ENCODE data around the gene SERPINH1.

SERPINH1 gene

DNA sequence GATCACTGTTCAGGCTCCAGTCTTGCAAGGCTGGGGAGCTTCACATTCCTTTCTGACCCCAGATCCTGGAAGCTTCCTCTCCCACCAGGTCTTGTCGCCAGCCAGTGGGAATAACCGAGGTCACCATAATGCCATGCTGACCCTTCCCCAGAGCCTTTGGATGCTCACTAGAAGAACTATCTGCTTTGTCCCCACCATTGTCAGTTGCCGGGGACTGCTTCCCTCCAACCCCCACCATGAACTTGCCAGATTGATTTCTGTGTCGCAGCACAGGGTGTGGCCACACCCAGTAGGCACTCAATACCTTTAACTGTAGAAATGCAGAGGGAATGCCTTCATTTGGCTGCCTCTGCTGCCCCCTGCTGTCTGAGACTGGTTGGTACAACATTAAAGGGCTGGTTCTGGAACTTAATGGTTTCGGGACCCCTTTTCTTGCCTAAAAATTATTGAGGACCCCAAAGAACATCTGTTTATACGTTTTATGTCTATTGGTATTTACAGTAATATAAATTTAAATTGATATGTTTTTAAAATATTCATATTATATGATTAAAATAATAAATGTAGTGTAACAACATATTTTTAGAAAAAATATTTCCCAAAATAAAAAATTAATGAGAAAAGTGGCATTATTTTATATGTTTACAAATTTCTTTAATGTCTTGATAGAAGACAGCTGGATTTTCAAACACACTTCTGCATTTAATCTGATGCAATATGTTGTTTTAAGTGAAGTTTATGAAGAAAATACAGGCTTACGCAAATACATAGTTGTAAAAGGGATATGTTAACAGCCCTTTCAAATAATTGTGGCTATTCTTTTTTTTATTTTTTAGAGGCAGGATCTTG is 29.6 kb upstream of the SERPINH1 start:
- peak; percentile 59 to 72 for DNase-seq (ENCODE audit: low read depth in 2 of 2)

DNA sequence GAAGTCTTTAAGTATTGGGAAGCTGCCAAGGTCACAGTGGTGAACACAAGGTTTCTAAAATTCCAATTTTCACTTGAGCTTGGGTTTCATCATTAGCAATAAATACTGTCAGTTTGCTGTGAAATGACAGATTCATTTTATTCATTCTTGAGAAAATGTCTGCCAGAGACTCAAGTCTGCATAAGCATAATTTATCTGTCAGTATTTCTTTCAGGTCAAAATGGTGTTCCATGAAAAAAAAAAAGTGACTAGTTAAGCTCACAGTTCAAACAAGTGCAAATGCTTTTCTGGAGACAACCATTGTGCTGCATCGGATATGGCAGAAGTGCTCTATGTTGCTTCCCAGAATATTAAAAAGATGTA is 28.2 kb upstream of the SERPINH1 start:
- no peak for DNase-seq (ENCODE audit: low read depth in 2 of 2)

DNA sequence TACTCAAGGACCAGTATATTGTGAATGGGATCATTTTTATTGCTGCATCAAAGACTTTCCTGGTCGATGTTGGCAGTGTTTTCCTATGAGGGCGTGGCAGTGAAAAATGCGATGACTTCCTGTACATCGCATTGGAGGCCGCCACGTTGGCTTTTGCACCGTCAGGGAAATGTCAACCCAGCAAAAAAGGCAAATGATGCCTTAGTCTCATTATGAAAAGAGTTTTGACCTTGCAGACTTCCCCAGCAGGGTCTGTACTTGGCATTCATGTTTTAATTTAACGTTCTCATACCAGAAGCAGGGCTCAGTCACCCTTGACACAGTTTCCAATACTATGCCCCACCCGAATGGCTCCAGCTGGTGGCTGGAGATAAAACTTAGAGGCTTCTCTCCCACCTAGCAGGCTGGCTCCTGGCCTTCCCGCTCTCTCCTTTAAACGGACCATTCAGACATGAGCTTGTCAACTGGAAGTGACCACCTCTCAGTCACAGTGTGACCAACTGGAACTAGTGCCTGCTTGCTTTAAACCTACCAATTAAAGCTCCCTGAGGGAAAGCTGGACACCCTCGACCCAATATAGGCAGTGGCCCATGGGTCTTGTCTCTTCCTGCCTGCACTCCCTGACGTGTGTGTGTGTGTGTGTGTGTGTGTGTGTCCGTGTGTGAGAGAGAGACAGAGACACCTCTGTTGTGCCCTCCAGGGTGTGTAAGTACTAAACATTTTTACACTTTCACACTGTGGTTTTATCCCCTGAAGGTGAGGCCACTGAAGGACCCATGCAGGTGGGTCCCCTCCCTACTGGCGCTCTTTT is 27.6 kb upstream of the SERPINH1 start:
- no peak for DNase-seq (ENCODE audit: low read depth in 2 of 2)

DNA sequence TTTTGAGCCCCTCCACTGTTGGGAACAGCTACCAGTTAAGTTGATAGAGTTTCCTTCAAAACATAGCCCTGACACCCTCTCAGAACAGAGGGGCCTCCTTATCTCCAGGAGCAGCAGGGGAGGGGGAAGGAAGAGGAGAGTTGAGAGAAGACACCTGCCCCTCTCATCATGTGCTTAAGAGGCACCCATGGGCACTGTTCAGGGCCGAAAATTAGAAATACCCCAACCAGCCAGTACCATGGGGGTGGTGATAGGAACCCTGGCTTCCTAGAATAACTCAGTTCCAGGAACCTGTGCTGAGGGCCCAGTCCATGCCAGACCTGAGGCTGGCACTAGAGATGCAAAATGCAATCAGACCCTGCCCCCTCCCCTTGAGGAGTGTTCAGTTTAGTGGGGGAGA is 27.0 kb upstream of the SERPINH1 start:
- DNase-seq (ENCODE audit: low read depth in 2 of 2): no peak

DNA sequence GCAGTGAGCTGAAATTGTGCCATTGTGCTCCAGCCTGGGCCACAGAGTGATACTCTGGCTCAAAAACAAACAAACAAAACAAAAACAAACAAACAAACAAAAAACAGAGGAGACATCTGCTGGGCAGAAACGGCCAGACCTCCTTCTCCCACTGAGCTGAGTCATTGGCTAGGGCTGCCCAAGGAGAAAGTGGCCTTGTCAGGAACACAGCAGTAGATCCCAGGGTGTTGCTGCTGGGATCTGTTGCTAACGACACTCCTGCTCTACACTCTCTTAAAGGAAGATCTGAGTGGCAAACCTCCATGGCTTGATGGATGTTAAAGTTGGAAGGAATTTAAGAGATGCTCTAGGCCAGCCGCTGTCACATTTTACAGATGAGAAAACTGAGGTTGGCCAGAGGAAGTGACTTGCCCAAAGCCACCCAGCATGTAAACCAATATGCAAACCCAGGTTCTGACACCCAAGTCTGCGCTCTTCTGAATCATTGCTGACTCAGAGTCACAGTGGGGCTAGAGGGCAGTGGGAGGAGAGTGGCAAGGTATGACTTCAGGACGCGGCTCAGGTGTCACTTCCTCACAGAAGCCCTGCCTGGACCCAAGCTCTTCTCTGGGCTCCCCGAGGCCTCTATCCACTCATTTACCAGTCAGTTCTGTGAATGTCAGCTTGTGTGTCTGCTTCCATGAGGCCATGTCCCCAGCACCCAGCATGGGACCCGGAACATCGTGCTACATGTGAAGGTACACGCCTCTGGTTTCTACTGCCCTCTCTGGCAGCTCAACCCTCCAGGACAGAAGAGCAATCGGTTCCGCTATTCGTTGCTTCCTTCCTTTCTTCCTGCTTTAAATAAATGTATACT is 25.0 kb upstream of the SERPINH1 start:
- peak; percentile 44 to 67 for DNase-seq (ENCODE audit: low read depth in 2 of 2)

DNA sequence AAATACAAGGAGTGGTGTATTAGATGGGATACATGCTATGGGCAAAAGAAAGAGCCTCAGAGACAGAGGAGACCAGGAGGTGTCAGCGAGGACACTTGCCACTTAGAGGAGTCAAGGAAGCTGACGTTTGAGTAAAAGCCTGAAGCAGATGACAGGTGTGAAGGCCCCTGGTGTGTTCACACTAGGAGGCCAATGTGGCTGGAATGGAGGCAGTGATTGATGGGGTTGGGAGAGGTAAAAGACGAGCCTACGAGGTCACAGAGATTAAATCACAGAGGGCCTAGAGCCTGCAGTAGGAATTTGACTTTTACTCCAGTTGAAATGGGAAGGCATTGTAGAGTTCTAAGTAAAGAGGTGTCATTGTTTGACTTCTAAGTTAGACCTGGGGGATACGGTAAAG is 24.3 kb upstream of the SERPINH1 start:
- no peak for DNase-seq (ENCODE audit: low read depth in 2 of 2)

DNA sequence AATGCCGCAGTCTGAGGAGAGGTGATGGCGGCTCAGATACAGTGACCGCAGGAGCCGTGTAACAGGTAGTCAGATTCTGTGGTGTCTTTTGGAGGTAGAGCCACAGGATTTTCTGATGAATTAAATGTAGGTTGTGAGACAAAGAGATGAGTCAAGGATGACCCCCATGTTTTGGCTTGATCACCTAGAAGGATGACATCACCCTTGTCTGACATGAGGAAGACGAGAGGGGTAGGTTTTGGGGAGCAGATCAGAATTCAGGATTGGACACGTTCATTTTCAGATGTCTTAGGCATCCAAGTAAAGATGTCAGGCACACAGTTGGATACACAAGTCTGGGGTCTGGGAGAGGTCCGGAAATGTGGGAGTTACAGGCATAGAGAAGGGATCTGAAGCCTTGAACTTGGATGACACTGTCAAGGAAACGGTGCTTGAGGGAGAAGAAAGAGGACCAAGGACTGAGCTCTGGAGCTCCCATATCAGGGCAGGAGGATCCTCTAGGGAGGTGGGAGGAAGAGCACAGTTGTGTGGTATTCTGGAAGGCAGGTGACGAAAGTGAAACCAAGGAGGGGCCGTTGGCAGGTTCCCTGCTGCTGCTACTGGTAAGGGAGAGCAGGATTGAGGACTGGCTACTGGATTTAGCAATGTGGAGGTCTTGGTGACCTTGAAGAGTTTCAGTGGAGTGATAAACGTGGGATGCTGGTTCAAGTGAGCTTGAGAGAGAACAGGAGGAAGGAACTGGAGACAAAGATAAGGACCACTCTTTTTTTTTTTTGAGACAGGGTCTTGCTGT is 23.7 kb upstream of the SERPINH1 start:
- no peak for DNase-seq (ENCODE audit: low read depth in 2 of 2)

DNA sequence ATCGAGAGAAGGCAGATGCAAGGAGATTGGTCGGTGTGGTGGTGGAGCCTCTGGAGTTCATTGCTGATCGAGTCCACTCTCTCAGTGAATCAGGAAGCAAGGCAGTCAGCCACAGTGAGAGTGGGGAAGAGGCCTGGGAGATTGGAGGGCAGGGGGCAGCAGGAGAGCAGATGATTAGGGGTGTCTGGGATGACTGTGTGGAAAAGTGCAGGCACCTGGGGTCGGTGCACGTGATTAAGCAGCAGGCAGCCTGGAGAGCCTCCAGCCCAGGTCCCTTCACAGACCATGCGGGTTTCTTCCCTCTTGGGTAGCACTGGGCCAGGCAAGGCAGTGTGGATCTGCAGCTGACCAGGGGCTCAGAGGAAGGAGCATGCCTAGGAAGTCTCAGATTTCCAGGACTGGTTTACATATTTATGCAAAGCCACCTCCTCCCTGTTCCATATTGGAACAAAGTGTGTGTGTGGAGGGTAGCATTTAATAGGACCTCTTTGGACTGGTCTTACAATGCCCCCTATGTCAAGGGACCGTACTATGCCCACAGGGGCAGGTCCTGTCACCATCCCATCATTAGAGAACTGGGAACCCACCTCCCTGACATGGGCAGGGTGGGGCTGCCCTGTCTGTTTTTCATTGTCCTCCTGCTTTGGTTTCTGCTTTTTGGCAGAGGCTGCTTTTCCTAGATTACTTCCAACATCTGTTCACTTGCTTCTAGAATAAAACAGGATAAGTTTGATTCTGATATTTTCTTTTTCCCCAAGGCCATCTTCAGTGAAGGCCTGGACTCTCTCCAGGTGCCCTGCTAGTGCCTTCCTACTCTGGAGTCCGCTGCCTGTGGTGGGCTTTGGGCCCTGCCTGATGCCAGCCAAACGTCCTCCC is 22.4 kb upstream of the SERPINH1 start:
- no peak for DNase-seq (ENCODE audit: low read depth in 2 of 2)

DNA sequence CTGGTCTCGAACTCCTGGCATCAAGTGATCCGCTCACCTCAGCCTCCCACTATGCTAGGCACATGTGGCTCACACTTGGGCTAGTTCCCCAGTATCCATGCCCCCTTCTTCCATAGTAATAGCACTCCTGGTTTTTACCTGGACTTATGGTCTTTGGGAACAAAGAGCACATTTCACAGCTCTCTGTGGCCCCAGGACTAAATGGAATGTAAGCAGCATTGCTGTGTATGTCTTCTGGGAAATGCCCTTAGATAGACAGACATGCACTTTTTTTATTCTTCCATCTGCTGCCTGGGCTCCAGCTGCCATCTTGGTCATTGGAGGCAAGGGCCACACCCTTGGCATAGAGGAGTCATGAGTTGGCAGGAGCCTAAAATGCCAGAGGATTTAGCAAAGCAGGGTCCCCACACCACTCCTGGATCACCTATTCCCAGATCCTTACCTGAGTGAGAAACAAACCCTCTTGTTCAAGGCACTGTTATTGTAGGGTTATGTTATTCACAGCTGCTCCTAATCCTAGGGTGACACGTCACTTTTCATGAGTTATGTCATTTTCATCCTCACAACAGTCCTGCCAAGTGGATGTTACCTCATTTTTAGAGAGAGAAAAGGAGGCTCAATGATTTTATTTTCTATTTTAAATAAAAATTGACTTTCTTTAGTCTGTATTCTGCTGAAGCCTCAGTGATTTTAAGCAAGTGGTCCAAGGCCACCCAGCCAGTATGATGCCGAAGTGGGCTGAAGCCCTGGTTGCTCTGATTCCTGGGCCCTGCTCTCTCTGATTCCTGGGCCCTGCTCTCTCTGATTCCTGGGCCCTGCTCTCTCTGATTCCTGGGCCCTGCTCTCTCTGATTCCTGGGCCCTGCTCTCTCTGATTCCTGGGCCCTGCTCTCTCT is 20.6 kb upstream of the SERPINH1 start:
- DNase-seq (ENCODE audit: low read depth in 2 of 2): no peak

DNA sequence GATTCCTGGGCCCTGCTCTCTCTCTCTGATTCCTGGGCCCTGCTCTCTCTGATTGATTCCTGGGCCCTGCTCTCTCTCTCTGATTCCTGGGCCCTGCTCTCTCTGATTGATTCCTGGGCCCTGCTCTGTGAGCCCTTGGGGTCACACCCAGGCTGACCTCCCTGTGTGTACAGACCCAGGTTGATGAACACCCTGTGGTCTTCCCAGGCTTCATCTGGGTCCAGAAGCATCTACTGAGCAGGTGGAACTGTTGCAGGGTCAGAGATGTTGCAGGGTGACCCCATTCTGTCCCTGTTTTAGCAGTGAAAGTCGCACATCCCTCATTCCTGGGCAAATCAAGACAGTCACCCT is 20.0 kb upstream of the SERPINH1 start:
- no peak for DNase-seq (ENCODE audit: low read depth in 2 of 2)

DNA sequence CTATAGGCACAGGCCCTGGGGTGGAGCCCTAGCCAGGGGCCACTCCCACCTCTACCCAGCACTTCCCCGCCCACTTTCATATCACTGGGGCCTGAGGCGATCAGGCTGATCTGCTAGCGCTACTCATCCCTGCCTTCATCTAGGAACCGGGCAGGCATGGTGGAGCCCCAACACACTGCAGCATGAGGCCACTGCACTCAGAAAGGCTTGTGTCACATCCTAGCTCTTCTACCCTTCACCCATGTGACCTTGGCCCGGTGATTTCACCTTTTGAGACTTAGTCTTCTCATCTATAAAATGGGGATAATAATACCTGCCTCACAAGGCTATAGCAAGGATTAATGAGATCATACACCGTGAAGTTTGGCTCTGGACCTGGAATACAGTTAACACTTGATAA is 18.2 kb upstream of the SERPINH1 start:
- no peak for DNase-seq (ENCODE audit: low read depth in 2 of 2)

DNA sequence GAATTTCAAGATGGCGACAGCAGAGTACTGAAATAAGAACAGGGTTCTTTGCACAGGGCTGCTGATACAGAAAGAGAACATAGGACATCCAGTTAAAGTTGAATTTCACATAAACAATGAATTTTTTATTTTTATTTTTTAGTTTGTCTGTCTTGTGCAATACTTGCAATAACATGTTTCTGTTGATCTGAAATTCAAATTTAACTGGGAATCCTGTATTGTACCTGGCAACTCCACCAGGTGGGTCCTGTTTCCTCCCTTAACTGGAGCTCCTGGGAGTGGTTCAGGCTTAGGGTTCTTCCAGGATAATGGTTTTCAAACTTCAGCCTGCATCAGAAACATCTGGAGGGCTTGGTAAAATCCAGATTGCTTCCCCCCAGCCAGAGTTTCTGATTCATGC is 14.9 kb upstream of the SERPINH1 start:
- no peak for DNase-seq (ENCODE audit: low read depth in 2 of 2)

DNA sequence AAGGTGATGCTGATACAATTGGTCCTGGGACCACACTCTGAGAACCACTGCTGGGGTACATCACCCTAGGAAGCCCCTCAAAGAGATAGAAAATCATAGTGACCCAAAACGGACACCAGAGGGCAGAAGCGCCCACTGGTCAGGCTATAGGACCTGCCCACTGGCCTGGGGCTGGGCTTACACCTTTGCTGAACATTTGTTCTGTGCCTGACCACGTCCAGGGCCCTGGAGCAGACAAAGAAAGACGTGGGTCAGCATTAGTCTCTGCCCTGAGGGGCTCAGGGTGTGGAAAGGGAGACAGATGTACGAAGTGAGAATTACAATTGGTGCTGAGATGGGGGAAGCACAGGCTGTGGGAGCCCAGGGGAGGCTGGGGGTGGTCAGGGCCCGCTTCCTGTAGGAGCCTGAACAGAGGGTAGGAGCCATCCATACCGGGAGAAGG is 14.4 kb upstream of the SERPINH1 start:
- no peak for DNase-seq (ENCODE audit: low read depth in 2 of 2)

DNA sequence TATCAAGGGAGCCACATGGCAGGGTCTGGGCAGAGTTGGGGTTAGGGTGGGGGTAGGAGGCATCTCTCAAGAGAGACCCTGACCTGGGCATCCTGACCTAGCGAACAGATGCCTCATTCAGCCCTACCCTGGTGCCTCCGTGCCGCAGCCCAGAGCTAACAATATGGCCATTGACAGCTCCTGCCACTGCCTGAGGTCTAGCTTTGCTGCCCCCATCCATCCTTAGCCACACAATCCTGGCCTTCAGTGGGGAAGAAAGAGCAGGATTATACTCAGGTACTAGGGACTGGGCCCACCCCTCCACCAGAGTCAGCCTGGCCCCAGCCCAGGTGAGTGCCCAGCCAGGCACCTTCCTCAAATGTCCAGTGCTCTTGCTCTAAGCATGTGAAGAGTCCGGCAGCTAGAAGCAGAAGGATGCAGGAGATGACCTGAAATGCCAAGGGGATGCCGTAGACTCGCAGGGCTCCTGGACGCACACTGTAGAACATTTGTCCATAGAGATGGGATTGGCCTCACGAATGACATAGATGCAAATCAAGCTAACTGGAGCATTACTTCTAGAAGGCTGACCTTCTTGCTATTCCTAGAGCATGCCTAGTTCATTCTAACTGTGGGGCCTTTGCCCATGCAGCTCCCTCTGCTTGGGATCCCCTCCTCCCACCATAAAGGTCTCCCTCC is 13.3 kb upstream of the SERPINH1 start:
- DNase-seq (ENCODE audit: low read depth in 2 of 2): no peak

DNA sequence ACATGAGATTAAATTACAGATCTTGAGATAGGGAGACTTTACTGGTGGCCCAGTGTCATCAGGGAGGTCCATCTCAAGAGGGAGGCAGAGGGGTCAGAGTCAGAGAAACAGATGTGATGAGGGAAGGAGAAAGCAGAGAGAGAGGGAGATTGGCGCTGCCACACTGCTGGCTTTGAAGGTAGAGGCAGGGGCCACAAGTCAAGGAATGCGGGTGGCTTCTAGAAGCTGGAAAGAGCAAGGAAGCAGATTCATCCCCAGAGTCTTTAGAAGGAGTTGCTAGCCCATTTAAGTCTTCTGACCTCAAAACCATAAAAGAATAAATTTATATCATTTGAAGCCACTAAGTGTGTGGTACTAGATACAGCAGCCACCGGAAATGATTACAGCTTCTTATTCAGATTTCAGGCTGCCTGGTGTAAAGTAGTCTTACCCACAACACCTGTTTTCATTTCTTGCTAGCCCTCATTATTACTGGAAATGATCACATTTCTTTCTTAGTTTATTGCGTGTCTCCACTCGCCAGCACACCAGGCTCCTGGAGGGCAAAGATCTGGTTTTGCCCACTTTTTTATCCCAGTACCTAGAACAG is 12.6 kb upstream of the SERPINH1 start:
- no peak for DNase-seq (ENCODE audit: low read depth in 2 of 2)

DNA sequence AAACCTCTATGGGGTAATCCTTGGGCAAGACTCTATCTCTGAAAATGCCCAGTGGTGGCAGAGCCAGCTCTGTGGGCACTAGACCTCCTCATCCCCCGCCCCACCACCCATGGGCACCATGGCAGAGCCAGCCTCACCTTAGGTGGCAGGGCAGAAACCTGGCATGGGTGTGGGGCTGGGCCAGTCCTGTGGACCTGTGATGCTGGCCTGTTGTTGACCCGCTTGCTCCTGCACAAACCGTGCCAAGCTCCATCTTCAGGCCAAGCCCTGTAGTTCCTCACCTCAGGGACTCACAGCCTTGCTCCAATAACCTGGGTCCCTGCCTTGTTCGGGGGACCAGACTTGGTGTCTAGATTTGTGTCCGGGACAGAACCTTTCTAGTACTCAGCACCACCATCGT is 8.9 kb upstream of the SERPINH1 start:
- DNase-seq (ENCODE audit: low read depth in 2 of 2): no peak

DNA sequence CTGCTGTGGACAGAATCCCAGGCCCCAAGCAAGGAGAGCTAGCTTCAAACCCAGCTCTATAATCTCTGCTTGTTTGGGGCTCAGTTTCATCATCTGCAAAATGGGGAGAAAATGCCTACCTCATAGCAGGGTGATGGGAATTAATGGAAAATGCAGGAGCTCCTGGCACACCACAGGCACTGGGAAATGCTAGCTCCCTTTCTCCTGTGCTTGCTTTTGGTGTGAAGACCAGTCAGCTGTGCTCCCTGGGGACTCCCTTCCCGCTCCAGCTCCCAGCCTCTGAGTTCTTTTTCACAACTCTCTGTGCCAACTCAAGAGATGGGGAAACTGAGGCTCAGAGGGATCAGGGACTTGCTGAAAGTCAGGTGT is 8.2 kb upstream of the SERPINH1 start:
- no peak for DNase-seq (ENCODE audit: low read depth in 2 of 2)

DNA sequence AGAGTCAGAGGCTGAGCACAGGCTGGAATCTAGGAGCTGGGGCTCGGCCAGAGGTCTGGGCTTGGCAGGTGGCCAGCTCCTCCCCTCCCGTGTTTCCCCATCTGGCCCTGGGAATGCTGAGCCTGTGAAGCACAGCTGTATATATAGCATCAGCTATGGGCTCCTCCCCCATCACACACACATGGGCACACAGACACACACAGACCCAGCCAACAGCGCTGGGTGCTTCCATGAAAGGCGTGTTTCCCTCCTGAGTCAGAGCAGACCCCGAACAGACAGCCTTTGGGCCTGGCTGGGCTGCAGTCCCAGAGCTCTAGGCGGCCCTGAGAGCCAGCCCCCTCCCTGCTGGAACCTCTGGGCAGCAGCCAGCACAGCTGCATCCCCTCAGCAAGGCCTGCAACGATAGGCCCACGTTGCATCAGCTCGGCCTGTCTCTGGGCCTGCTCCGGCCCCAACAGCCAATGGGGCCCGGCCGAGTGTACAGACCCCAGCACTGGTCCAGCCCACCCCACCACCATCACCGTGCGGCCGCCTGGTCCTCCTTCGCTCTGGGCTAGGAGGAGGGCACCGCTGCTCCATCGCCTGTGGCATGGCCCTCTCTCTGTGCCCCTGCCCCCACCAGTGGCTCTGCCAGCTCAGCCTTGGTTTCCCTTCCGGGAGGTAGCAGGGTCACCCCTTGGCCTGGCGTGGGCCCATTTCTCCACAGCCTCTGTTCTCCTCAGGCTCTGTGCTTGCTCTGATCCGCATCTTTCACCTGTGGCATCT is 7.6 kb upstream of the SERPINH1 start:
- DNase-seq (ENCODE audit: low read depth in 2 of 2): no peak
